DND-41 (cell line): ENCODE data around the gene SMPD4.

Source experiments
- EZH2 ChIP-seq: IDR thresholded peaks from 3 replicates; pipeline ENCODE4 v1.6.1; 2012; ENCODE audit warnings: borderline replicate concordance, low read depth, mild to moderate bottlenecking, moderate library complexity, low read length, inconsistent platforms; ENCODE audit not compliant: severe bottlenecking
- TF ChIP-seq, protein P1 (sequence below): IDR thresholded peaks from 2 replicates; pipeline ENCODE4 v1.5.1; 2012; ENCODE audit warnings: borderline replicate concordance, low read length, moderate library complexity, mild to moderate bottlenecking; ENCODE audit not compliant: poor library complexity, severe bottlenecking; ENCODE audit errors: extremely low read depth

DNA sequence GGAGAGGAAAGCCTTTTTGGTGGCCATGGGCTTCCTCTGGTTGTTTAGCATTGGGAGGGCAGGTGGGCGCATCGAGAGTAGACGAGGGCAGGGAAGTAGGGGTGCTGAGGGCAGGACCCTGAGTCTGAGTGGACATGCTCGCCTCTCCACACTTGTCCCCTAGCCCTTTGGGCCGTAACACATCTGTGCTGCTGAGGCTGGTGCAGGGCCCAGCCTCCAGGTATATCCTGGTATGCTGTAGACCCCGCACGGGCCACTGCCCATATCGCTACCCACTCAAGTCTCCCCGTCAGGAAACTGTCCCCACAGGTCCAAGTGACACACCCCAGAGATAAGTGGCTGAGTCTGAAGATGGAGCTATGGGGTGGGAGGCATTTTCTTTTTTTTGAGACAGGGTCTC is 22.8 kb downstream of the SMPD4 start:
- TF ChIP-seq, protein P1, sequence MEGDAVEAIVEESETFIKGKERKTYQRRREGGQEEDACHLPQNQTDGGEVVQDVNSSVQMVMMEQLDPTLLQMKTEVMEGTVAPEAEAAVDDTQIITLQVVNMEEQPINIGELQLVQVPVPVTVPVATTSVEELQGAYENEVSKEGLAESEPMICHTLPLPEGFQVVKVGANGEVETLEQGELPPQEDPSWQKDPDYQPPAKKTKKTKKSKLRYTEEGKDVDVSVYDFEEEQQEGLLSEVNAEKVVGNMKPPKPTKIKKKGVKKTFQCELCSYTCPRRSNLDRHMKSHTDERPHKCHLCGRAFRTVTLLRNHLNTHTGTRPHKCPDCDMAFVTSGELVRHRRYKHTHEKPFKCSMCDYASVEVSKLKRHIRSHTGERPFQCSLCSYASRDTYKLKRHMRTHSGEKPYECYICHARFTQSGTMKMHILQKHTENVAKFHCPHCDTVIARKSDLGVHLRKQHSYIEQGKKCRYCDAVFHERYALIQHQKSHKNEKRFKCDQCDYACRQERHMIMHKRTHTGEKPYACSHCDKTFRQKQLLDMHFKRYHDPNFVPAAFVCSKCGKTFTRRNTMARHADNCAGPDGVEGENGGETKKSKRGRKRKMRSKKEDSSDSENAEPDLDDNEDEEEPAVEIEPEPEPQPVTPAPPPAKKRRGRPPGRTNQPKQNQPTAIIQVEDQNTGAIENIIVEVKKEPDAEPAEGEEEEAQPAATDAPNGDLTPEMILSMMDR = no peak
- no peak for TF ChIP-seq EZH2
